OCI-LY7 (cell line): ENCODE results near the gene PREPL.
"Not testable (repeated sequence)": the region's sequence is repeated elsewhere in the genome, so short reads cannot be mapped to it uniquely, and the experiment has no call there.

ENCODE experiments used
- EZH2phosphoT487 ChIP-seq: fragments of 200-600 bp; sonication (generic); IDR thresholded peaks from 2 replicates; pipeline ENCODE4 v1.6.1; 2018; ENCODE audit warnings: low read depth, borderline replicate concordance, mild to moderate bottlenecking, mixed run types, antibody characterized with exemption, low read length, moderate library complexity, mixed read lengths
- TF ChIP-seq, protein P1 (sequence below): fragments of 200-600 bp; sonication (generic); conservative IDR thresholded peaks from 2 replicates; pipeline ENCODE4 v1.5.1; 2014; ENCODE audit warnings: mild to moderate bottlenecking, antibody characterized with exemption, low read length, moderate library complexity, mixed read lengths

DNA sequence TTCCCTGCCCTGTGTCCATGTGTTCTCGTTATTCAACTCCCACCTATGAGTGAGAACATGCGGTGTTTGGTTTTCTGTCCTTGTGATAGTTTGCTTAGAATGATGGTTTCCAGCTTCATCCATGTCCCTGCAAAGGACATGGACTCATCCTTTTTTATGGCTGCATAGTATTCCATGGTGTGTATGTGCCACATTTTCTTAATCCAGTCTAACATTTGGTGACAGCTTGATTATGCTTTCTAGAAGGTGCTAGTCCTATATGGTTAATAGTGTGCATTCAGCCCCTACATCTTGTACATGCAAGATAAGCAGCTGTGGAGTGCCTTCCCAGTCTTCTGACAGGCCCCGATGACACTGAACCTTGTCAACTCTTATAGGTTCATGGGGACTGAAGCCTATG is 57.5 kb downstream of the PREPL start:
- TF ChIP-seq EZH2phosphoT487: not testable (repeated sequence)
- TF ChIP-seq, protein P1, sequence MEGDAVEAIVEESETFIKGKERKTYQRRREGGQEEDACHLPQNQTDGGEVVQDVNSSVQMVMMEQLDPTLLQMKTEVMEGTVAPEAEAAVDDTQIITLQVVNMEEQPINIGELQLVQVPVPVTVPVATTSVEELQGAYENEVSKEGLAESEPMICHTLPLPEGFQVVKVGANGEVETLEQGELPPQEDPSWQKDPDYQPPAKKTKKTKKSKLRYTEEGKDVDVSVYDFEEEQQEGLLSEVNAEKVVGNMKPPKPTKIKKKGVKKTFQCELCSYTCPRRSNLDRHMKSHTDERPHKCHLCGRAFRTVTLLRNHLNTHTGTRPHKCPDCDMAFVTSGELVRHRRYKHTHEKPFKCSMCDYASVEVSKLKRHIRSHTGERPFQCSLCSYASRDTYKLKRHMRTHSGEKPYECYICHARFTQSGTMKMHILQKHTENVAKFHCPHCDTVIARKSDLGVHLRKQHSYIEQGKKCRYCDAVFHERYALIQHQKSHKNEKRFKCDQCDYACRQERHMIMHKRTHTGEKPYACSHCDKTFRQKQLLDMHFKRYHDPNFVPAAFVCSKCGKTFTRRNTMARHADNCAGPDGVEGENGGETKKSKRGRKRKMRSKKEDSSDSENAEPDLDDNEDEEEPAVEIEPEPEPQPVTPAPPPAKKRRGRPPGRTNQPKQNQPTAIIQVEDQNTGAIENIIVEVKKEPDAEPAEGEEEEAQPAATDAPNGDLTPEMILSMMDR: not testable (repeated sequence)
